ENCODE measurements around the gene RABGAP1L.

- TF ChIP-seq CTCF (IDR thresholded peaks at IDR 0.05) (no peak), EP300 (IDR thresholded peaks at IDR 0.05) (no peak)
Measured at GRCh38 chr1:174928541-174928940, 769.2 kb downstream of the RABGAP1L start.

All from gastroesophageal sphincter (tissue), 3 donors.